HUES48 (cell line): Measurements from ENCODE around the gene USP28.
"Not testable (repeated sequence)": the region's sequence is repeated elsewhere in the genome, so short reads cannot be mapped to it uniquely, and the experiment has no call there.

Source experiments
- H3K27ac ChIP-seq: one replicate; pipeline ENCODE4 v1.7.0; 2013; ENCODE audit warnings: low read depth, low read length, inconsistent platforms
- H3K27me3 ChIP-seq: 2 replicates; pipeline ENCODE4 v1.6.1; 2013; ENCODE audit warnings: mild to moderate bottlenecking, low read length; ENCODE audit not compliant: control insufficient read depth, insufficient read depth
- H3K36me3 ChIP-seq: 2 replicates; pipeline ENCODE4 v1.6.1; 2013; ENCODE audit warnings: low read length; ENCODE audit not compliant: control insufficient read depth, insufficient read depth
- H3K4me1 ChIP-seq: 2 replicates; pipeline ENCODE4 v1.6.1; 2013; ENCODE audit warnings: mild to moderate bottlenecking, low read length; ENCODE audit not compliant: control insufficient read depth, insufficient read depth
- H3K4me3 ChIP-seq: 2 replicates; pipeline ENCODE4 v1.5.1; 2013; ENCODE audit warnings: mild to moderate bottlenecking, low read depth, low read length
- H3K9ac ChIP-seq: 2 replicates; pipeline ENCODE4 v1.6.1; 2013; ENCODE audit warnings: mild to moderate bottlenecking, low read depth, low read length, moderate library complexity
- H3K9me3 ChIP-seq: 2 replicates; pipeline ENCODE4 v1.6.1; 2013; ENCODE audit warnings: low read length; ENCODE audit not compliant: control insufficient read depth, insufficient read depth

The USP28 gene

GRCh38 chr11:113896156-113896879, 20.9 kb upstream of the USP28 start:
- Histone ChIP-seq H3K4me1 (peaks cover 26% of the 10 kb centered on the region), H3K27ac (no peak overlapping the region)

DNA sequence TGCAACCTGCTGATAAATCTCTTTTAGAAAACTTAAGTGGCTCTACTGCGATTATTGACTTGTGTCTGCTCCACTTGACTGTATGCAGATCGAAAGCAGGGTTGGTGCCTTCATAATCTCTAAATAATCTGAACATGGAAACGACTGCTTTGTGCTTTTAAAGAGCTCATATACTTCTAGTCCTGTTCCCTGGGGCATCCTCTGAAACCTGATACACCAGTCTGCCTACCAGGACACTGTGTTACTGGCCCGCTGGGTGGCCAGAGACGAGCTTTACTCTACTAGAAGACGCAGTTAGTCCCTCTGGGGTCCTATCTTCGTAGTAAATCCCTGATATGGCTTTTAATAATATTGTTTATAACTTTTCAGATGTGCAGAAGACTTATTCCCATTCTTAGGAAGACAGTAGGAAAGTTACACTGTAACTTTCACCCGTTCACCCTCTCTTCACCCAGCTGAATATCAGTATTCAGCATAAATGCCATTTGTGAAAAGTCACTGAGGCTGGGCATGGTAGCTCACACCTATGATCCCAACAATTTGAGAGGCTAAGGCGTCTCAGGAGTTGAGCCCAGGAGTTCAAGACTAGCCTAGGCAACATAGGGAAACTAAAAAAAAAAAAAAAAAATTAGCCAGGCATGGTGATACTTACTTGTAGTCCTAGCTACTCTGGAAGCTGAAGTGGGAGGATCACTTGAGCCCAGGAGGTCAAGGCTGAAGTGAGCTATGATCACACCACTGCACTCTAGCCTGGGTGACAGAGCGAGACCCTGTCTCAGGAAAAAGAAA, 20.2 kb upstream of the USP28 start:
- no peaks in the 10 kb centered on the region for H3K27me3 ChIP-seq
- no peaks in the 10 kb centered on the region for H3K9me3 ChIP-seq
- no peak overlapping the region for H3K9ac ChIP-seq
- no peak overlapping the region for H3K4me3 ChIP-seq
- peaks cover 26% of the 10 kb centered on the region for H3K4me1 ChIP-seq
- no peak overlapping the region for H3K27ac ChIP-seq
- no peaks in the 10 kb centered on the region for H3K36me3 ChIP-seq

More at GRCh38 chr11:113896156-113896879, 20.9 kb upstream of the USP28 start:
- Histone ChIP-seq H3K9ac (no peak overlapping the region), H3K27me3 (no peaks in the 10 kb centered on the region), H3K36me3 (no peaks in the 10 kb centered on the region), H3K4me3 (no peak overlapping the region), H3K9me3 (no peaks in the 10 kb centered on the region)

GRCh38 chr11:113894421-113894996, 19.1 kb upstream of the USP28 start:
- no peak overlapping the region for H3K4me3 ChIP-seq
- peaks cover 26% of the 10 kb centered on the region for H3K4me1 ChIP-seq
- no peaks in the 10 kb centered on the region for H3K27me3 ChIP-seq
- no peak overlapping the region for H3K27ac ChIP-seq
- H3K36me3 ChIP-seq: no peaks in the 10 kb centered on the region
- H3K9ac ChIP-seq: no peak overlapping the region
- H3K9me3 ChIP-seq: no peaks in the 10 kb centered on the region

DNA sequence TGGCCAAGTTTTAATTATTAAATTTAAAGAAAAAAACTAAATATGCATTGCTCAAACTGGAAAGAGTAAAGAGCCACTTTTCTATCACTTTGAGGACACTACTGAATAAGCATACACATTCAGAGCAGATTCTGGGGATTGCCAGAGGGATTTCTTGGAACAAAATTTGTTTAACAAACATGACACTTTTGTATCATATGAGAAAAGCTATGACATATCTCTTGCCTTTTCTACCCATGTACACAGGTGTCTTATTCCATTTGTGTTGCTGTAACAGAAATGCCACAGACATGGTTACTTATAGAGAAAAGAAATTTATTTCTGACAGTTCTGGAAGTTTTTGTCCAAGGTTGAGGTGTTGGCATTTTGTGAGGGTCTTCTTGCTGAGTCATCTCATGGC, 13.5 kb upstream of the USP28 start:
- no peaks in the 10 kb centered on the region for H3K9me3 ChIP-seq
- no peak overlapping the region for H3K27ac ChIP-seq

DNA sequence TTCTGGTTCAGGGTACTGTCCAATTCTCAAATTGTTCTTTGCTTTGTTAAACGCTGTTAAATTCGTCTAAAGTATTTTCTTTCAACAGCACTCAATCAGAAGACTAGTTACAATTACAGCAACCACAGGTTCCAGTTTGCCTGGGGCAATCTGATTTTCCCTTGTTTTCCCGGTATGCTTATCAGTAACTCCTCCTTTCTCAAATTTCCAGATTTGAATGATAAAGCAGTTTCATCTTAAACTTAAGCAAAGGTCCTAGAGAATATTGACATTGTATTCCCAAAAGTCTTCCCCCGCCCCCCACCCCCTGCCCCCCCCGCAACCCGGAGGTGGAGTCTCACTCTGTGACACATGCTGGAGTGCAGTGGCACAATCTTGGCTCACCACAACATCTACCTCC, 10.5 kb upstream of the USP28 start:
- H3K9ac ChIP-seq: no peak overlapping the region
- peaks cover 4% of the 10 kb centered on the region; the same call in 1 of the 2 replicates for H3K4me1 ChIP-seq
- peak overlapping the region; percentile 5 for H3K27ac ChIP-seq
- H3K4me3 ChIP-seq: no peak overlapping the region
- no peaks in the 10 kb centered on the region for H3K36me3 ChIP-seq
- no peaks in the 10 kb centered on the region for H3K9me3 ChIP-seq
- H3K27me3 ChIP-seq: no peaks in the 10 kb centered on the region

More for the DNA sequence above, 13.5 kb upstream of the USP28 start:
- peaks cover 4% of the 10 kb centered on the region; the same call in 1 of the 2 replicates for H3K4me1 ChIP-seq
- H3K9ac ChIP-seq: no peak overlapping the region
- H3K27me3 ChIP-seq: no peaks in the 10 kb centered on the region
- H3K4me3 ChIP-seq: no peak overlapping the region
- H3K36me3 ChIP-seq: no peaks in the 10 kb centered on the region

GRCh38 chr11:113884361-113884836, 9.0 kb upstream of the USP28 start:
- H3K27me3 ChIP-seq: no peaks in the 10 kb centered on the region
- H3K27ac ChIP-seq: peak overlapping the region; percentile 43
- no peaks in the 10 kb centered on the region for H3K9me3 ChIP-seq
- H3K36me3 ChIP-seq: no peaks in the 10 kb centered on the region
- no peak overlapping the region for H3K4me3 ChIP-seq
- H3K4me1 ChIP-seq: peaks cover 4% of the 10 kb centered on the region; the same call in 1 of the 2 replicates
- H3K9ac ChIP-seq: peak overlapping the region; percentile 26; the same call in 1 of the 2 replicates

DNA sequence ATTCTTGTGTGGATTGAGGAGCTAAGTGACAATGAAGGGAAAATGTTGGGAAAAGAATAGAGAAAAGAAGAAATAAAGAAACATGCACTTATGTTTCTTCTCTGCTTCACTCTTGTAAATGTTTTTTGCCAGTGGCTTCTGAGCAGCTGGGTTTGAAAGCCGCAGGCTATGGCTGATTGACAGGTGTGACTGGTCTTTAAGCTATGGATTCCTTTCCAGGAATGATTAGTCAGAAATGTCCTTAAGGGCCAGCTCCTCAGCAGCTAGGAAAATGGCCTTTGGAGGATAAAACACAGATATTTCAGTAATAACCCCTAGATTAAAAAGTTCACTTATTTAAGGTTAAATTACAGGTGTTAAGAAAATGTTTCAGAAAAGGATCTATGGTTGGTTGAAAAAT, 6.5 kb upstream of the USP28 start:
- Histone ChIP-seq H3K9me3 (no peaks in the 10 kb centered on the region), H3K4me1 (peaks cover 4% of the 10 kb centered on the region; the same call in 1 of the 2 replicates), H3K27me3 (no peaks in the 10 kb centered on the region), H3K27ac (no peak overlapping the region), H3K36me3 (no peaks in the 10 kb centered on the region), H3K4me3 (no peak overlapping the region), H3K9ac (no peak overlapping the region)

DNA sequence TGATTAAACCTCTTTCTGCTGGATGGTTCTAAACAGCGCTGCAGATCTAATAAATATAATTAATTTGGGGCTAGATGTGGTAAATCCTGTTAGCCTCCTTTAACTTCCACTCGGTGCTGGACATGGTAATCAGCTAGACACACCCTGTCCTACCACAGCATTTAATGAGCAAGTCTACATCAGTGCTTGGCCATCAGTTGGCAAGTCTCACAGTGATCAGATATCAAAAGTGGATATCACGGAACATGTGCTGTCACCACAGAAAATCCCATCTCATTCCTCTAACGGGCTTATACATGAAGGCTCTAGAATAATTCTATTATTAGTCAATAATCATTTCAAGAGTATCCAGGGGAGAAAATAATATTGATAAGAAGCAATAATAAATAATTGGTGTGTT, 5.6 kb upstream of the USP28 start:
- Histone ChIP-seq H3K27ac (no peak overlapping the region), H3K9me3 (no peaks in the 10 kb centered on the region), H3K9ac (no peak overlapping the region), H3K4me1 (peaks cover 6% of the 10 kb centered on the region; the same call in 1 of the 2 replicates), H3K36me3 (no peaks in the 10 kb centered on the region), H3K27me3 (no peaks in the 10 kb centered on the region), H3K4me3 (no peak overlapping the region)

- H3K27ac ChIP-seq, H3K4me1 ChIP-seq, H3K9ac ChIP-seq, H3K27me3 ChIP-seq, H3K4me3 ChIP-seq, H3K36me3 ChIP-seq, H3K9me3 ChIP-seq: not testable (repeated sequence)
Observed at GRCh38 chr11:113879446-113879845, 4.1 kb upstream of the USP28 start.

- no peaks in the 10 kb centered on the region for H3K9me3 ChIP-seq
- no peaks in the 10 kb centered on the region for H3K27me3 ChIP-seq
- H3K4me3 ChIP-seq: no peak overlapping the region
- peaks cover 5% of the 10 kb centered on the region for H3K36me3 ChIP-seq
- H3K27ac ChIP-seq: no peak overlapping the region
- no peak overlapping the region for H3K9ac ChIP-seq
- H3K4me1 ChIP-seq: peaks cover 13% of the 10 kb centered on the region
Observed at GRCh38 chr11:113877670-113878055, 2.3 kb upstream of the USP28 start.
